Large intestine (tissue), 3 donors: ENCODE measurements around the gene CERKL. TPM values are rescaled to one million over a fixed set of nuclear protein-coding genes. Genes with fewer than 3 reads are reported as not detected.

Experiments
- DNase-seq, 2 donors: peaks; one replicate each; pipeline versions ENCODE4 v3.0.0 to v3.0.0-alpha.2; 2013
- H3K27ac ChIP-seq: one replicate; pipeline ENCODE4 v1.5.1; 2013; ENCODE audit warnings: low read length
- H3K27me3 ChIP-seq: 2 replicates; pipeline ENCODE4 v1.6.1; 2013; ENCODE audit warnings: low read length; ENCODE audit not compliant: control insufficient read depth, insufficient read depth
- H3K36me3 ChIP-seq: 2 replicates; pipeline ENCODE4 v1.6.1; 2013; ENCODE audit warnings: low read length; ENCODE audit not compliant: control insufficient read depth, insufficient read depth
- H3K4me1 ChIP-seq: one replicate; pipeline ENCODE4 v1.6.1; 2013; ENCODE audit warnings: low read length; ENCODE audit not compliant: control insufficient read depth, insufficient read depth
- H3K4me3 ChIP-seq: one replicate; pipeline ENCODE4 v1.5.1; 2013; ENCODE audit warnings: low read length
- H3K9me3 ChIP-seq: one replicate; pipeline ENCODE4 v1.6.1; 2013; ENCODE audit warnings: mild to moderate bottlenecking, low read depth, low read length, moderate library complexity; ENCODE audit not compliant: control insufficient read depth
- WGBS: methylation state at CpG from one replicate; pipeline ENCODE4 v1.1.5; 2013; ENCODE audit warnings: low lambda C conversion rate; ENCODE audit not compliant: insufficient coverage; 5-methylcytosine and 5-hydroxymethylcytosine counted together
- polyA plus RNA-seq: library from polyadenylated mRNA; unstranded; fragments of 120-200 nt; gene quantifications from one replicate; pipeline ENCODE4 v1.2.1, GENCODE V29; 2013

Gene CERKL
- polyA plus RNA-seq, 1 donor: 7.6 TPM

- H3K27ac ChIP-seq: no peak overlapping the region
- no peak overlapping the region for H3K4me3 ChIP-seq
- H3K27me3 ChIP-seq: no peaks in the 10 kb centered on the region
- WGBS: 100% methylated on average over 1 of the region's 1 CpG
- DNase-seq: no peak
- no peaks in the 10 kb centered on the region for H3K36me3 ChIP-seq
- H3K4me1 ChIP-seq: no peaks in the 10 kb centered on the region
- H3K9me3 ChIP-seq: no peaks in the 10 kb centered on the region
Measured at GRCh38 chr2:181602017-181602416, 54.9 kb downstream of the CERKL start.

- Histone ChIP-seq H3K36me3 (no peaks in the 10 kb centered on the region), H3K27ac (no peak overlapping the region), H3K27me3 (no peaks in the 10 kb centered on the region), H3K4me1 (no peaks in the 10 kb centered on the region), H3K4me3 (no peak overlapping the region), H3K9me3 (no peaks in the 10 kb centered on the region)
- WGBS: 100% methylated on average over 1 of the region's 1 CpG
- no peak for DNase-seq
Measured at GRCh38 chr2:181596556-181596955, 60.3 kb downstream of the CERKL start.

GRCh38 chr2:181594322-181594721 is 62.6 kb downstream of the CERKL start:
- no peaks in the 10 kb centered on the region for H3K9me3 ChIP-seq
- H3K27me3 ChIP-seq: no peaks in the 10 kb centered on the region
- H3K4me3 ChIP-seq: no peak overlapping the region
- H3K4me1 ChIP-seq: no peaks in the 10 kb centered on the region
- H3K36me3 ChIP-seq: no peaks in the 10 kb centered on the region
- WGBS: no CpG with 5 or more reads among the region's 2 CpGs
- peak in 1 of 2 donors; percentile 24 for DNase-seq
- H3K27ac ChIP-seq: no peak overlapping the region

GRCh38 chr2:181589779-181590178 is 67.1 kb downstream of the CERKL start:
- Histone ChIP-seq H3K27me3 (no peaks in the 10 kb centered on the region), H3K27ac (no peak overlapping the region), H3K4me3 (no peak overlapping the region), H3K4me1 (no peaks in the 10 kb centered on the region), H3K36me3 (no peaks in the 10 kb centered on the region), H3K9me3 (no peaks in the 10 kb centered on the region)
- WGBS: no CpG with 5 or more reads among the region's 2 CpGs
- DNase-seq: no peak

GRCh38 chr2:181588546-181588945 is 68.4 kb downstream of the CERKL start:
- H3K27me3 ChIP-seq: no peaks in the 10 kb centered on the region
- DNase-seq: no peak
- no peaks in the 10 kb centered on the region for H3K36me3 ChIP-seq
- 63% methylated on average over 2 of the region's 3 CpGs for WGBS
- no peaks in the 10 kb centered on the region for H3K4me1 ChIP-seq
- H3K4me3 ChIP-seq: no peak overlapping the region
- no peaks in the 10 kb centered on the region for H3K9me3 ChIP-seq
- H3K27ac ChIP-seq: no peak overlapping the region

GRCh38 chr2:181586569-181587081 is 70.3 kb downstream of the CERKL start:
- peak in 1 of 2 donors; percentile 74 for DNase-seq
- H3K9me3 ChIP-seq: no peaks in the 10 kb centered on the region
- 33% methylated on average over 1 of the region's 4 CpGs for WGBS
- H3K27me3 ChIP-seq: no peaks in the 10 kb centered on the region
- H3K4me1 ChIP-seq: no peaks in the 10 kb centered on the region
- H3K36me3 ChIP-seq: no peaks in the 10 kb centered on the region
- peak overlapping the region; percentile 22 for H3K4me3 ChIP-seq
- H3K27ac ChIP-seq: peak overlapping the region; percentile 64

- H3K4me3 ChIP-seq: no peak overlapping the region
- no peak for DNase-seq
- no peaks in the 10 kb centered on the region for H3K27me3 ChIP-seq
- H3K36me3 ChIP-seq: no peaks in the 10 kb centered on the region
- no peaks in the 10 kb centered on the region for H3K9me3 ChIP-seq
- WGBS: 76% methylated on average over 2 of the region's 3 CpGs
- no peak overlapping the region for H3K27ac ChIP-seq
- H3K4me1 ChIP-seq: no peaks in the 10 kb centered on the region
Measured at GRCh38 chr2:181585732-181586131, 71.2 kb downstream of the CERKL start.

GRCh38 chr2:181581534-181581933 is 75.4 kb downstream of the CERKL start:
- no peak overlapping the region for H3K4me3 ChIP-seq
- no CpG with 5 or more reads among the region's 2 CpGs for WGBS
- no peak for DNase-seq

GRCh38 chr2:181578829-181579228 is 78.1 kb downstream of the CERKL start:
- 25% methylated on average over 3 of the region's 3 CpGs for WGBS
- no peak for DNase-seq
- peaks cover 23% of the 10 kb centered on the region for H3K4me1 ChIP-seq
- no peak overlapping the region for H3K4me3 ChIP-seq
- H3K27me3 ChIP-seq: no peaks in the 10 kb centered on the region
- H3K36me3 ChIP-seq: no peaks in the 10 kb centered on the region
- H3K27ac ChIP-seq: no peak overlapping the region
- H3K9me3 ChIP-seq: no peaks in the 10 kb centered on the region

More at GRCh38 chr2:181581534-181581933, 75.4 kb downstream of the CERKL start:
- no peaks in the 10 kb centered on the region for H3K27me3 ChIP-seq
- H3K27ac ChIP-seq: no peak overlapping the region
- H3K9me3 ChIP-seq: no peaks in the 10 kb centered on the region
- peaks cover 6% of the 10 kb centered on the region for H3K4me1 ChIP-seq
- no peaks in the 10 kb centered on the region for H3K36me3 ChIP-seq

- Histone ChIP-seq H3K9me3 (no peaks in the 10 kb centered on the region), H3K27ac (peak overlapping the region; percentile 27), H3K27me3 (no peaks in the 10 kb centered on the region), H3K4me3 (no peak overlapping the region), H3K36me3 (no peaks in the 10 kb centered on the region), H3K4me1 (peaks cover 23% of the 10 kb centered on the region)
- no CpG with 5 or more reads among the region's 5 CpGs for WGBS
- peak; percentile 56 to 86 for DNase-seq
Measured at GRCh38 chr2:181576431-181576830, 80.5 kb downstream of the CERKL start.

GRCh38 chr2:181575650-181576025 is 81.3 kb downstream of the CERKL start:
- Histone ChIP-seq H3K4me3 (no peak overlapping the region), H3K27me3 (no peaks in the 10 kb centered on the region), H3K36me3 (no peaks in the 10 kb centered on the region), H3K27ac (peak overlapping the region; percentile 27), H3K4me1 (peaks cover 23% of the 10 kb centered on the region), H3K9me3 (no peaks in the 10 kb centered on the region)
- DNase-seq: peak in 1 of 2 donors; percentile 37
- WGBS: 20% methylated on average over 1 of the region's 2 CpGs
